Fibroblast of lung (primary cell): ENCODE results near the gene POLN.

Experiments
- CTCF ChIP-seq, 2 donors: IDR thresholded peaks in 1 of 2; conservative IDR thresholded peaks in 1 of 2; 1 replicate in 1 of 2; 2 replicates in 1 of 2; pipeline ENCODE4 v1.5.1; 2011 to 2012; ENCODE audit warnings: low read length in 2 of 2, control low read depth in 1 of 2, inconsistent platforms in 1 of 2, low read depth in 1 of 2, mild to moderate bottlenecking in 1 of 2
- EZH2 ChIP-seq: IDR thresholded peaks from 2 replicates; pipeline ENCODE4 v1.5.1; 2012; ENCODE audit warnings: low read length, control low read depth, mild to moderate bottlenecking; ENCODE audit errors: missing control alignments

- no peak for TF ChIP-seq CTCF (conservative IDR thresholded peaks at IDR 0.05 in 1 of 2, IDR thresholded peaks at IDR 0.05 in 1 of 2; ENCODE audit: low read depth in 1 of 2, low read length in 2 of 2)
- TF ChIP-seq EZH2, result no peak
Observed at GRCh38 chr4:2271279-2272025, 29.5 kb upstream of the POLN start.
